Progenitor cell of endocrine pancreas (in vitro differentiated cells): ENCODE data around the gene ANO2. TPM values are rescaled to one million over a fixed set of nuclear protein-coding genes. Genes with fewer than 3 reads are reported as not detected.
A peak's percentile ranks its signal among the peaks of the same experiment; 100 is the strongest.

Experiments used
- DNase-seq: peaks from one replicate; pipeline ENCODE4 v3.0.0; 2021; ENCODE audit warnings: low spot score; ENCODE audit not compliant: unreplicated experiment
- H3K27ac Mint-ChIP-seq: 2 replicates; pipeline ENCODE4 v1.8.0; 2021; ENCODE audit warnings: mild to moderate bottlenecking, moderate library complexity, mixed read lengths
- H3K27me3 Mint-ChIP-seq: 2 replicates; pipeline ENCODE4 v1.8.0; 2021; ENCODE audit warnings: mixed read lengths
- H3K36me3 Mint-ChIP-seq: 2 replicates; pipeline ENCODE4 v1.8.0; 2022; ENCODE audit warnings: mixed read lengths; ENCODE audit not compliant: insufficient read depth
- H3K4me1 Mint-ChIP-seq: 2 replicates; pipeline ENCODE4 v1.8.0; 2021; ENCODE audit warnings: low read depth, mixed read lengths
- H3K4me3 Mint-ChIP-seq: 2 replicates; pipeline ENCODE4 v1.8.0; 2021; ENCODE audit warnings: low read depth, mild to moderate bottlenecking, moderate library complexity, mixed read lengths
- H3K9me3 Mint-ChIP-seq: 2 replicates; pipeline ENCODE4 v1.8.0; 2021; ENCODE audit warnings: low read depth, mixed read lengths
- total RNA-seq: library from RNA; stranded (reverse); gene quantifications from 2 replicates; pipeline ENCODE4 v1.2.1, GENCODE V29; 2021
- TF ChIP-seq, protein P1 (sequence below): fragments of 200-600 bp; sonication (generic); IDR thresholded peaks from one replicate; pipeline ENCODE4 v1.5.0; 2021; ENCODE audit warnings: antibody characterized with exemption, mild to moderate bottlenecking; ENCODE audit not compliant: unreplicated experiment

Gene ANO2
- total RNA-seq, 1 donor from 2014 or later, result 2.8 TPM

DNA sequence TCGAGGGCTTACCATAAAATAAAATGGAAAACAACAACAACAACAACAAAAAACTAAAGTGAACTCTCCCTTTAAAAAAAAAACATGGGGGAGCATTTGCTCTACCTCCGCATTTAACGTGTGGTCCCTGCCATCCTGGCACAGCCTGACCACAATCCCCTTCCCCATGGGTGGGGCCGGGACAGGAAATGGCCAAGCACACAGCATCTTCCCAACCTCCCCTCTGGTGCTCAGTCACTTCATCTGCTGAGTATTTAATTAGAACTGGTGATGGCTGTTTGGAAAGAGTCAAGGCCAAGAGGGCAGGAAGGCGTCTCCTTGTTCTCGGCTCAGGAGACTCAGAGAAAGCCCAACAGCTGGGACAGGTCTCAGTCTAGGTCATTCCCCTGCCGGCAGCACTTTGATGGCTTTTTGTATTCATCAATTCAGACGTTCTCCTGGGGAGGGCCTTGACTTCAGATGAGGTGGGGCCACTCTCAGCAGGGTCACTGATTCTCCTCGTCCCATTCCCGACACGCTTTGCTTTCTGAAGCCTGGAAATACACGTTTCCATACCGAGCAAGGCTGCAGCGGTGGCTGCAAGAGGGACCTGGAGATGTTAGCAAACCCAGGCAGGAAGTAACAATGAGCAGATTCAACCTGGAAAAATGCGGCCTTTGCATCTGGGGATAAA is 44.4 kb downstream of the ANO2 start:
- no peaks in the 10 kb centered on the region for H3K4me1 Mint-ChIP-seq
- H3K27ac Mint-ChIP-seq, result no peak overlapping the region
- DNase-seq, result no peak
- H3K36me3 Mint-ChIP-seq, result no peaks in the 10 kb centered on the region
- TF ChIP-seq, protein P1, sequence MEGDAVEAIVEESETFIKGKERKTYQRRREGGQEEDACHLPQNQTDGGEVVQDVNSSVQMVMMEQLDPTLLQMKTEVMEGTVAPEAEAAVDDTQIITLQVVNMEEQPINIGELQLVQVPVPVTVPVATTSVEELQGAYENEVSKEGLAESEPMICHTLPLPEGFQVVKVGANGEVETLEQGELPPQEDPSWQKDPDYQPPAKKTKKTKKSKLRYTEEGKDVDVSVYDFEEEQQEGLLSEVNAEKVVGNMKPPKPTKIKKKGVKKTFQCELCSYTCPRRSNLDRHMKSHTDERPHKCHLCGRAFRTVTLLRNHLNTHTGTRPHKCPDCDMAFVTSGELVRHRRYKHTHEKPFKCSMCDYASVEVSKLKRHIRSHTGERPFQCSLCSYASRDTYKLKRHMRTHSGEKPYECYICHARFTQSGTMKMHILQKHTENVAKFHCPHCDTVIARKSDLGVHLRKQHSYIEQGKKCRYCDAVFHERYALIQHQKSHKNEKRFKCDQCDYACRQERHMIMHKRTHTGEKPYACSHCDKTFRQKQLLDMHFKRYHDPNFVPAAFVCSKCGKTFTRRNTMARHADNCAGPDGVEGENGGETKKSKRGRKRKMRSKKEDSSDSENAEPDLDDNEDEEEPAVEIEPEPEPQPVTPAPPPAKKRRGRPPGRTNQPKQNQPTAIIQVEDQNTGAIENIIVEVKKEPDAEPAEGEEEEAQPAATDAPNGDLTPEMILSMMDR, result no peak
- no peaks in the 10 kb centered on the region for H3K9me3 Mint-ChIP-seq
- peaks cover 33% of the 10 kb centered on the region for H3K27me3 Mint-ChIP-seq
- no peak overlapping the region for H3K4me3 Mint-ChIP-seq

DNA sequence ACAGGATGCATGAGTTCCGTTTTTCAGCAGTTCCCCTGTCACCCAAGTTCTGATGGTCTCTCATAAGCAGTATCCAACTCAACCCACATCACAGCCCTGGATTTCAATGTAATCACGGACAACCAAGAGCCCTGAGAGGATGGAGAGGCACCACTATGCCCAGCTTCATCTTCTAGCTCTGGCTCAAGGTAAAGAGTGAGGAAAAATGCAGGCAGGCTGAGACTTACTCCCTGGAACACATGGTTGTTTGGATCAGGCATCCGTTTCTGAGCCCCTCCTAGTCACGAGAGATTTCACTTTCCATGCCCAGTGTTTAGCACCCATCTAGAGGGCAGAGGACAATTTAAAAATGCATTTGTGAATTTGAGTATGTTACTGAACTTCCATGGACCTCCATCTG is 45.0 kb downstream of the ANO2 start:
- Mint-ChIP-seq H3K27me3 (peaks cover 27% of the 10 kb centered on the region), H3K9me3 (peaks cover under 1% of the 10 kb centered on the region), H3K27ac (no peak overlapping the region), H3K36me3 (no peaks in the 10 kb centered on the region), H3K4me1 (no peaks in the 10 kb centered on the region), H3K4me3 (no peak overlapping the region)
- no peak for DNase-seq
- TF ChIP-seq, protein P1, result no peak

DNA sequence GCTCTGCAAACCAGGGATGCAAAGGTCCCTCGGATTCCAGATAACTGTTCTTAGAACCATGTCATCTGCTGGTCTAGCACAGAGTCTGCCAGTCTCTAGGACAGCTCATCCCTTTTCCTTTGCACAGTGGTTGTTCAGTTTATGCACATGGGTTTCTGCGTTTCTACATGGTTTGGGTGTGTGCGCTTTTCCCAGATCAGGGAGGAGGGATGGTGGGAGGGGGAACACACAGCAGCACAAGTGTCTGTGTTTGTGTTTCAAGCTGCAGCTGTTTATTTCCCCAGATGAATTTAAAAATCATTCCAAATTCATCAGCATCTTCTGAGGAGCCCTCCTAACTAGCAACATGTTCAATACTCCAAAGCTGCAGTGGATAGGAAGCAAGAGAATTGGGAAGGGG is 45.4 kb downstream of the ANO2 start:
- Mint-ChIP-seq H3K27ac (no peak overlapping the region), H3K27me3 (peaks cover 23% of the 10 kb centered on the region)

DNA sequence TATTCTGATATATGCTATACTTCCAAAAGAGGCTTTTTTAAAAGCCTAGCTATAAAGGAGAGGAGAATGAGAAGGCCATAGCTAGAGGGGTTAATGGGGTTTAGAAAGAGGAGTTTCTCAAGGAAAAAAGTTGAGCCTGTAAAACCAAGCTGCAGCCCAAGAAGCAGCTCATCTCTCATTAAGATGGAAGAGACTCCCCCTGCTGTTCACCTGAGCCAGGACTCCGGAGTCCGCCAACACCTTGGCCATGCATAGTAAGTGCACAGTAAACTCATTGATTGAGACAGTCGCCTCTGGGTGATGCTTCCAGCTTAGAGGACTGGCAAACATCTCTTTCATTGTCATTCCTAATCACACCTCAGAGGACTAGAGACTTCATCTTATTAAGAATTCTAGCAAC is 46.2 kb downstream of the ANO2 start:
- TF ChIP-seq, protein P1, result peak; percentile 25
- no peak for DNase-seq
- no peak overlapping the region for H3K27ac Mint-ChIP-seq
- peaks cover 6% of the 10 kb centered on the region for H3K9me3 Mint-ChIP-seq
- H3K27me3 Mint-ChIP-seq, result peaks cover 15% of the 10 kb centered on the region
- H3K4me3 Mint-ChIP-seq, result no peak overlapping the region
- no peaks in the 10 kb centered on the region for H3K36me3 Mint-ChIP-seq
- no peaks in the 10 kb centered on the region for H3K4me1 Mint-ChIP-seq

More for the DNA sequence above, 45.4 kb downstream of the ANO2 start:
- no peak overlapping the region for H3K4me3 Mint-ChIP-seq
- TF ChIP-seq, protein P1, result no peak
- no peaks in the 10 kb centered on the region for H3K36me3 Mint-ChIP-seq
- DNase-seq, result no peak
- H3K9me3 Mint-ChIP-seq, result peaks cover 5% of the 10 kb centered on the region
- no peaks in the 10 kb centered on the region for H3K4me1 Mint-ChIP-seq

DNA sequence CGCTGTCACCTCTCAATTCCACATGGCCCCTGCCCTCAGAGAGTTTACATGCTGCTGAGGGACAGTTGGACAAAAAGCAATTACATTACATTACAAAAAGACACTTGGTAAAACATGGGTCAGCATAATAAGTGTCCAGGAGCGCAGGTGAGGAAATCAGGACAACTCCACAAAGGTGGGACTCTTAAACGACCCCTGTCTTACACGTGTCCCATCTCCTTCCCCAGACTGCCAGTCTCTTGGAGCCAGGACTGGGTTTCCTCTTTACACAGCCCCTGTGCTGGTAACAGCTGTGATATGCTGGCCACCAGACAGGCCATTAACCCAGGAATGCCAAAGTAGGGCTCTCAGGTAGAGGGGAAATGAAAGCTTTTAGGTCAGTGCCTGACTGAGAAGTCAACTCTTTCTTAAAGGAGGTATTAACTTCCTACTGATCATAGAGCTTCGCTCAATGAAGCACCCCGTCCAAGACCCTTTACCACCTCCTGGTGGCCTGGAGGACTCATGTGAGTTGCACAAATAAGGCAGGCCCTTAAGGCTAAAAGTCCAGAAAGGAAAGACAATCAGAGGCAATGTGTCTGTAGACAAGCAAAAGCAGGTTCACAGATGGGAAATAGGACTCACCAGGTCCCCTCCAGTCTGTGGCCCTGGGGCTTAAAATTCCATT is 55.5 kb downstream of the ANO2 start:
- TF ChIP-seq, protein P1, result peak; percentile 22
- Mint-ChIP-seq H3K27me3 (peaks cover 5% of the 10 kb centered on the region), H3K4me1 (no peaks in the 10 kb centered on the region), H3K9me3 (peaks cover 16% of the 10 kb centered on the region), H3K36me3 (no peaks in the 10 kb centered on the region), H3K4me3 (no peak overlapping the region), H3K27ac (no peak overlapping the region)
- no peak for DNase-seq
